Gastrocnemius medialis (tissue), 4 donors: Measurements from ENCODE around the gene ATRNL1. TPM values are rescaled to one million over a fixed set of nuclear protein-coding genes. Genes with fewer than 3 reads are reported as not detected.

Source experiments
- ATAC-seq, 2 donors: fragments of 150-250 bp; one replicate each; pipeline ENCODE4 v1.9.1; 2016
- DNase-seq, 2 donors: peaks; one replicate each; pipeline ENCODE4 v3.0.0-alpha.2; 2019
- H3K27ac ChIP-seq, 4 donors: fragments of 200-600 bp; sonication (generic); 1 replicate in 1 of 4; 2 replicates in 3 of 4; pipeline ENCODE4 v1.5.1; 2016 to 2018; ENCODE audit warnings: mild to moderate bottlenecking in 2 of 4, moderate library complexity in 1 of 4
- H3K27me3 ChIP-seq, 3 donors: fragments of 200-600 bp; sonication (generic) in 2 of 3; 1 replicate in 1 of 3; 2 replicates in 2 of 3; pipeline versions ENCODE4 v1.5.1 to v1.6.0; 2016 to 2019; ENCODE audit warnings: mild to moderate bottlenecking in 1 of 3, moderate library complexity in 1 of 3
- H3K36me3 ChIP-seq, 2 donors: fragments of 200-600 bp; sonication (generic) in 1 of 2; one replicate each; pipeline ENCODE4 v1.5.1; 2017 to 2018
- H3K4me1 ChIP-seq, 2 donors: fragments of 200-600 bp; sonication (generic) in 1 of 2; one replicate each; pipeline ENCODE4 v1.5.1; 2016 to 2017; ENCODE audit warnings: mild to moderate bottlenecking in 2 of 2
- H3K4me3 ChIP-seq, 4 donors: fragments of 200-600 bp; sonication (generic) in 3 of 4; 1 replicate in 1 of 4; 2 replicates in 3 of 4; pipeline ENCODE4 v1.5.1; 2016 to 2019; ENCODE audit warnings: mild to moderate bottlenecking in 2 of 4
- H3K9me3 ChIP-seq, 3 donors: fragments of 200-600 bp; sonication (generic) in 2 of 3; 1 replicate in 1 of 3; 2 replicates in 2 of 3; pipeline ENCODE4 v1.5.1; 2016 to 2019
- CTCF ChIP-seq, 5 experiments: fragments of 450-650 bp in 3 of 5; fragments of 200-600 bp in 2 of 5; sonication (generic) in 2 of 5; IDR thresholded peaks in 4 of 5; conservative IDR thresholded peaks in 1 of 5; 1 replicate in 4 of 5; 2 replicates in 1 of 5; pipeline ENCODE4 v1.5.1; 2016 to 2019; ENCODE audit warnings: antibody characterized with exemption in 5 of 5, mild to moderate bottlenecking in 3 of 5, moderate library complexity in 3 of 5
- POLR2A ChIP-seq, 2 donors: fragments of 450-650 bp; IDR thresholded peaks; one replicate each; pipeline ENCODE4 v1.6.1; 2017; ENCODE audit warnings: antibody characterized with exemption in 2 of 2, mild to moderate bottlenecking in 2 of 2, moderate library complexity in 2 of 2
- in situ Hi-C, 4 donors: fragments of 200-750 bp; cut with MboI; loops; one replicate each; pipeline versions ENCODE4 v1.15.0 to v1.8.0; 2017; ENCODE audit warnings: low sequenced_read_pairs in 4 of 4
- intact Hi-C: fragments of 100-400 bp; cut with DNase I; formaldehyde crosslinking; loops from one replicate; pipeline ENCODE4 v1.15.1; 2023; ENCODE audit warnings: low total_unique reads
- total RNA-seq, 4 donors: library from RNA; depleted of rRNA; stranded (reverse); fragments of >200 nt; gene quantifications; one replicate each; pipeline versions ENCODE4 v1.1.0 to v1.2.3, GENCODE V29; 2016

ATRNL1 gene
- total RNA-seq, 4 donors from 2014 or later, result 1.6 to 10.8 (median 3.8) TPM

DNA sequence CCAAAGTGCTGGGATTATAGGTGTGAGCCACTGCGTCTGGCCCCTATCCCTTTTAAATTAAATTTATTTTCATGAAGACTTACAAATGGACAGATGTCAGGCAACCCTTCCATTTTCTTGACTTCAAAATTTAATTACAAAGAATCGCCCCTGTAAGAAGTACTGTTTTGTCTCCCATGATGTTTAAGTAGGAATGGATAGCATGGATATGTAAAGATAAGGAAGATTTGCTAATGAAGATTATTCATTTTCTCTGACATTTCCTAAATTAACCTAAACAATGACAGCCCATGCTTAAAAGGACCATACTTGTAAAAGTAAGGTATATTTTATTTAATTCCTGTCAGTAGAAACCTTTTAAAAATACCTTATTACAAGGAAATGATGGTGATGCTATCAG, 627.0 kb downstream of the ATRNL1 start:
- intact Hi-C loops (no loop called here), in situ Hi-C loops (no loop called here)
- no peaks in the 10 kb centered on the region for H3K36me3 ChIP-seq
- no peaks in the 10 kb centered on the region for H3K27me3 ChIP-seq
- TF ChIP-seq POLR2A (IDR thresholded peaks at IDR 0.05) (no peak), CTCF (IDR thresholded peaks at IDR 0.05 in 4 of 5, conservative IDR thresholded peaks at IDR 0.05 in 1 of 5) (no peak)
- DNase-seq, result no peak
- H3K27ac ChIP-seq, result no peak overlapping the region
- no peak overlapping the region for H3K4me3 ChIP-seq
- H3K9me3 ChIP-seq, result no peaks in the 10 kb centered on the region
- no peak for ATAC-seq
- no peaks in the 10 kb centered on the region for H3K4me1 ChIP-seq

DNA sequence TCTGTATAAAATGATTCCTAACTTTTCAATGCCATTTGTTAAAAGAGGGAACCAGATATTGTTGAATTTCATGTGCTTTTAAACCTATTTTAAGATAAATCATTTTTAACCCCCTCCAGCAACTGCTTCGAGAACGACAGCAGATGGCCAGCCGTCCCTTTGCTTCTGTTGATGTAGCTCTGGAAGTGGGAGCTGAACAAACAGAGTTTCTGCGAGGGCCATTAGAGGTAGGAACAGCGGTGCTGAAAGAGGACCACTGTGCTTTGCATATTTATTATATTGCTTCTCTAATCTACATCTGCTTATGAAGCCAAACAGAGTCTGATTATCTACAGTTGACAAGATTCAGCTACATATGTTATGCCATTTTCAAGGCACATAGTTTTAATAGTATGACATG, 634.0 kb downstream of the ATRNL1 start:
- intact Hi-C loops, result no loop called here
- no peak for ATAC-seq
- H3K9me3 ChIP-seq, result no peaks in the 10 kb centered on the region
- in situ Hi-C loops, result no loop called here
- H3K27ac ChIP-seq, result no peak overlapping the region
- TF ChIP-seq CTCF (IDR thresholded peaks at IDR 0.05 in 4 of 5, conservative IDR thresholded peaks at IDR 0.05 in 1 of 5) (no peak), POLR2A (IDR thresholded peaks at IDR 0.05) (no peak)
- DNase-seq, result no peak
- H3K36me3 ChIP-seq, result no peaks in the 10 kb centered on the region
- no peaks in the 10 kb centered on the region for H3K4me1 ChIP-seq
- no peak overlapping the region for H3K4me3 ChIP-seq
- no peaks in the 10 kb centered on the region for H3K27me3 ChIP-seq

DNA sequence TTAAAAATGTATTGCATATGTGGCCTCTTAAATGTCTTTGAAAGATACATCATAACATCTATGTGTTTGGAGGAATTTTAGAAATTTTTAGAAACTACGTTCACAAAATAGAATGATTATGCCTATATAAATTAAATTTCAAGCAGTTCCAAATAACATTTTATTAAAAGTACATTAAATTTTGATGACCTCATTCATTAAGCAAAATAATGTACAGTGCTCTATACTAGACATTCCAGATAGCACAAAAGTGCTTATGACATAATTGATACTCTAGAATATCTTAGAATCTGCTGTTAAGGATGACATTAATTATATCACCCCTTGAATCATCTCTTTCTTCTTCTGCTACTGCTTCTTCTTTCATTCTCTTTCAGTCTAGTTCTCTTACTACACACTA, 650.9 kb downstream of the ATRNL1 start:
- ATAC-seq, result no peak
- TF ChIP-seq POLR2A (IDR thresholded peaks at IDR 0.05) (no peak), CTCF (IDR thresholded peaks at IDR 0.05 in 4 of 5, conservative IDR thresholded peaks at IDR 0.05 in 1 of 5) (no peak)
- intact Hi-C loops, result no loop called here

GRCh38 chr10:115745943-115746342, 652.8 kb downstream of the ATRNL1 start:
- H3K27ac ChIP-seq, result no peak overlapping the region

More for the DNA sequence above, 650.9 kb downstream of the ATRNL1 start:
- H3K27ac ChIP-seq, result no peak overlapping the region
- in situ Hi-C loops, result no loop called here
- H3K36me3 ChIP-seq, result no peaks in the 10 kb centered on the region
- no peaks in the 10 kb centered on the region for H3K9me3 ChIP-seq
- no peaks in the 10 kb centered on the region for H3K27me3 ChIP-seq
- no peak overlapping the region for H3K4me3 ChIP-seq
- no peaks in the 10 kb centered on the region for H3K4me1 ChIP-seq
- DNase-seq, result no peak

More at GRCh38 chr10:115745943-115746342, 652.8 kb downstream of the ATRNL1 start:
- no peak overlapping the region for H3K4me3 ChIP-seq
- ATAC-seq (no peak), DNase-seq (no peak)
- in situ Hi-C loops, result no loop called here
- H3K9me3 ChIP-seq, result no peaks in the 10 kb centered on the region
- intact Hi-C loops, result no loop called here
- H3K4me1 ChIP-seq, result no peaks in the 10 kb centered on the region
- H3K27me3 ChIP-seq, result no peaks in the 10 kb centered on the region
- H3K36me3 ChIP-seq, result no peaks in the 10 kb centered on the region
- TF ChIP-seq POLR2A (IDR thresholded peaks at IDR 0.05) (no peak), CTCF (IDR thresholded peaks at IDR 0.05 in 4 of 5, conservative IDR thresholded peaks at IDR 0.05 in 1 of 5) (no peak)
